Measurements from ENCODE around the gene INSL3. TPM values are rescaled to one million over a fixed set of nuclear protein-coding genes. Genes with fewer than 3 reads are reported as not detected.
"Not testable (repeated sequence)": the region's sequence is repeated elsewhere in the genome, so short reads cannot be mapped to it uniquely, and the experiment has no call there.

The INSL3 gene
- total and polyA plus RNA-seq, 4 donors = 1.5 TPM; not detected in 3

DNA sequence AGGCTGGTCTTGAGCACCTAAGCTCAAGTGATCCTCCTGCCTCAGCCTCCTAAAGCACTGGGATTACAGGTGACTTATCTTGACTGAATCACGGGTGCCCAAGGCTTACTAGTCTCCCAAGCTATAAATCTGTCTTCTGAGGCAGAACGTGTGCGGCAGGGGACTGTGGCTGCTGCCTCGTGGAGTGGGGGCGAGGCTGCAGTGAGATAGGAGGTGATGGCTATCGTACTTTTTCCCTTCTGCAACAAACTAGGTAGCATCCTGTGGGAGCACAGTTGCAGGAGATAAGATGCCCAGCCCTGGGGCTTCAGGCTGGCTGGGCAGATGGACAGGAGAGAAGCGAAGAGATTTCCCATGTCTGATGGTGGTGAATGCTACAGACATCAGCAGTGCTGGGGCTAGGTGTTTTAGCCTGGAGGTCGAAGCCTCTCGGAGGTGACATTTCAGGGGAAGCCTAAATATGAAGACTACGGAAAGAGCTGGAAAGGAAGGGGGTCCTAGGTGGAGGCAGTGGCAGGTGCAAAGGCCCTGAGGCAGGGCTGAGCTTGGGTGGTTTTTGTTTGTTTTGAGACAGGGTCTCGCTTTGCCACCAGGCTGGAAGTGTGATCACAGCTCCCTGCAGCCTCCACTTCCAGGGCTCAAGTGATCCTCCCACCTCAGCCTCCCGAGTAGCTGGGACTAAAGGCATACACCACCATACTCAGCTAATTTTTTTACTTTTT lies 19.0 kb downstream of the INSL3 start:
- H3K4me1 ChIP-seq (ENCODE audit: control insufficient read depth in 5 of 5, insufficient read depth in 5 of 5, low read length in 5 of 5) = no peaks in the 10 kb centered on the region
- H3K27ac ChIP-seq (ENCODE audit: low read depth in 1 of 2, low read length in 1 of 2) = no peak overlapping the region
- ATAC-seq (ENCODE audit: insufficient read depth, low FRiP score) (no peak), DNase-seq (no peak)
- H3K36me3 ChIP-seq (ENCODE audit: control insufficient read depth in 4 of 4, insufficient read depth in 4 of 4, low read length in 4 of 4) = no peaks in the 10 kb centered on the region
- H3K9me3 ChIP-seq (ENCODE audit: control insufficient read depth in 4 of 4, insufficient read depth in 3 of 4, low read length in 3 of 4) = no peaks in the 10 kb centered on the region
- TF ChIP-seq, protein P1, sequence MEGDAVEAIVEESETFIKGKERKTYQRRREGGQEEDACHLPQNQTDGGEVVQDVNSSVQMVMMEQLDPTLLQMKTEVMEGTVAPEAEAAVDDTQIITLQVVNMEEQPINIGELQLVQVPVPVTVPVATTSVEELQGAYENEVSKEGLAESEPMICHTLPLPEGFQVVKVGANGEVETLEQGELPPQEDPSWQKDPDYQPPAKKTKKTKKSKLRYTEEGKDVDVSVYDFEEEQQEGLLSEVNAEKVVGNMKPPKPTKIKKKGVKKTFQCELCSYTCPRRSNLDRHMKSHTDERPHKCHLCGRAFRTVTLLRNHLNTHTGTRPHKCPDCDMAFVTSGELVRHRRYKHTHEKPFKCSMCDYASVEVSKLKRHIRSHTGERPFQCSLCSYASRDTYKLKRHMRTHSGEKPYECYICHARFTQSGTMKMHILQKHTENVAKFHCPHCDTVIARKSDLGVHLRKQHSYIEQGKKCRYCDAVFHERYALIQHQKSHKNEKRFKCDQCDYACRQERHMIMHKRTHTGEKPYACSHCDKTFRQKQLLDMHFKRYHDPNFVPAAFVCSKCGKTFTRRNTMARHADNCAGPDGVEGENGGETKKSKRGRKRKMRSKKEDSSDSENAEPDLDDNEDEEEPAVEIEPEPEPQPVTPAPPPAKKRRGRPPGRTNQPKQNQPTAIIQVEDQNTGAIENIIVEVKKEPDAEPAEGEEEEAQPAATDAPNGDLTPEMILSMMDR (IDR thresholded peaks at IDR 0.05; ENCODE audit: control extremely low read depth, extremely low read depth) = no peak
- 70 to 73% methylated on average over 12 of the region's 12 CpGs for WGBS, 2 donors
- no peak overlapping the region for H3K9ac ChIP-seq (ENCODE audit: insufficient read depth in 1 of 2, low read length in 2 of 2)
- peaks cover 0 to 7% (median 0%) of the 10 kb centered on the region in 3 donors for H3K27me3 ChIP-seq (ENCODE audit: control insufficient read depth in 3 of 3, insufficient read depth in 3 of 3, low read length in 2 of 3)
- no peak overlapping the region for H3K4me3 ChIP-seq

DNA sequence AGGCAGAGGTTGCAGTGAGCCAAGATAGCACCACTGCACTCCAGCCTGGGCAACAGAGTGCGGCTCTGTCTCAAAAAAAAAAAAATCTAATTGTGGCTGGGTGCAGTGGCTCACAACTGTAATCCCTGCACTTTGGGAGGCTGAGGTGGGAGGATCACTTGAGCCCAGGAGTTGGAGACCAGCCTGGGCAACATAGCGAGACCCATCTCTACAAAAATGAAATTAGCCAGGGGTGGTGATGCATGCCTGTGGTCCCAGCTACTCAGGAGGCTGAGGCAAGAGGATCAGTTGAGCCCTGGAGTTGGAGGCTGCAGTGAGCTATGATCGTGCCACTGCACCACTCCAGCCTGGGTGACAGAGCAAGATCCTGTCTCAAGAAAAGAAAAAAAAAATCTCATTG lies 22.7 kb downstream of the INSL3 start:
- H3K36me3 ChIP-seq (ENCODE audit: control insufficient read depth in 4 of 4, insufficient read depth in 4 of 4, low read length in 4 of 4); H3K4me3 ChIP-seq; H3K27ac ChIP-seq (ENCODE audit: low read depth in 1 of 2, low read length in 1 of 2); DNase-seq; H3K9me3 ChIP-seq (ENCODE audit: control insufficient read depth in 4 of 4, insufficient read depth in 3 of 4, low read length in 3 of 4); H3K4me1 ChIP-seq (ENCODE audit: control insufficient read depth in 5 of 5, insufficient read depth in 5 of 5, low read length in 5 of 5); H3K9ac ChIP-seq (ENCODE audit: insufficient read depth in 1 of 2, low read length in 2 of 2); ATAC-seq (ENCODE audit: insufficient read depth, low FRiP score): not testable (repeated sequence)
- peaks cover 0 to 37% (median 22%) of the 10 kb centered on the region in 3 donors for H3K27me3 ChIP-seq (ENCODE audit: control insufficient read depth in 3 of 3, insufficient read depth in 3 of 3, low read length in 2 of 3)
- WGBS, 2 donors = 82 to 93% methylated on average over 3 of the region's 3 CpGs

DNA sequence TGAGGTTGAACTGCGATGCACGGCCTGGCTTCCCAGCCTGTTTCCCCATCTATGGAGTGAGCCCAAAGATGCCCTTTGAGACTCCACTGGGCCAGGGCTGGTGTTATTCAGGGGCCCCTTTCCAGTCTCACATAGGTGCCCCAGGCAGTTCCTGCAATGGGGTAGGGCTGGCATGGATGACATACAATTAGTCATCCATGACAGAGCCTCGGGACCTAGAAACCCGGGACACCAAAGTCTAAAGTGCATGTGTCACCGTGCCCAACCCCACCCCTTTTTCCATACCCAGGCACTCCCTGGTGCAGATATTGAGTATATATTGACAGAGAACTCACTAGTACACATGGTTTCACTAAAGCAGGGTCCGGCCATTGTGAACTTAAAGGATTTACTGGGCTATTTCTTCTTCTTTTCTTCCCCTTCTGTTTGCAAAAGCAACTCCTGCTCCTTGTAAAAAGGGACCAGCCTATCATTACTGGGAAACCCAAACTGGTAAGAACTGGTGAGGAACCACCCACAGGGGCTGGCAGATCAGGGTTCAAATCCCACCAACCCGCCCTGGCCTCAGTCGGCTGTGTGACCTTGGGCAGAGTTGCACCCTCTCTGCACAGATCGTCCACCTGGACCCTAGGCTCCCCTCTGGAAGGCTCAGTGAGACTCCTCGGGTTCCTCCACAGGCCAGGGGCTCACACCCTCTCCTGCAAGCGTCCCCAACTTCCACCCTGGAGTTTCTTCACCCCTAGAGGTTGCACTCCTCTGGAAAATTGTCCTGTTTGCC lies 23.7 kb downstream of the INSL3 start:
- 64 to 74% methylated on average over 11 of the region's 11 CpGs for WGBS, 2 donors
- DNase-seq = no peak
- H3K27me3 ChIP-seq (ENCODE audit: control insufficient read depth in 3 of 3, insufficient read depth in 3 of 3, low read length in 2 of 3) = peaks cover 0 to 38% (median 22%) of the 10 kb centered on the region in 3 donors
- H3K4me3 ChIP-seq = no peak overlapping the region
- H3K4me1 ChIP-seq (ENCODE audit: control insufficient read depth in 5 of 5, insufficient read depth in 5 of 5, low read length in 5 of 5) = no peaks in the 10 kb centered on the region
- no peaks in the 10 kb centered on the region for H3K36me3 ChIP-seq (ENCODE audit: control insufficient read depth in 4 of 4, insufficient read depth in 4 of 4, low read length in 4 of 4)
- TF ChIP-seq, protein P1 (IDR thresholded peaks at IDR 0.05; ENCODE audit: control extremely low read depth, extremely low read depth) = no peak
- no peaks in the 10 kb centered on the region for H3K9me3 ChIP-seq (ENCODE audit: control insufficient read depth in 4 of 4, insufficient read depth in 3 of 4, low read length in 3 of 4)
- H3K9ac ChIP-seq (ENCODE audit: insufficient read depth in 1 of 2, low read length in 2 of 2) = no peak overlapping the region
- no peak overlapping the region for H3K27ac ChIP-seq (ENCODE audit: low read depth in 1 of 2, low read length in 1 of 2)
- no peak for ATAC-seq (ENCODE audit: insufficient read depth, low FRiP score)

DNA sequence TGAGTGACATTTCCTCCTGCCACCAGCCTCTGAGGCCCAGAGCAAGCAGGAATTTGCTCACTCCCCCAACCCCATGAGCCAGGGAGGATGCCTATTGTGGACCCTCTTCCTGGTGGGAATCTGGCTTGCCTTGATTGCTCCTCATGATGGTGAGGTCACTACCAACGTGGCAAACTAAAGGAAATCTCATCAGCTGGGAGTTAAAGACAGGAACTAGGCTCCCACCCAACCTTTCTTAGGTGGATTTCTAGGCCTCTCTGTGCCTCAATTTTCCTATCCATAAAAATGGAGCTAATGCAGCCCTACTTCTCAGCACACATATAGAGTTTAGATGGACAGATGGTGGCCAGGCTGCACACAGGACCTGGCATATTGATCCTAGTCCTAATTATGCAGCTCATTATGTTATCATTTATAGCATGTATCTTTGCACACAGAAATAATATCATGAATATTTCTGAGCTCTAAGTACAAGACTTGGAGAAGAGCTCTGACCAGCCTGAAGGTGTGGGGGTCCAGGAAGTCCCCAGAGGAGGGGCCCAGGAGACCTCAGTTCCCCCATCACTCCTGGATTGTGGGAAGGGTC lies 24.4 kb downstream of the INSL3 start:
- ATAC-seq (ENCODE audit: insufficient read depth, low FRiP score) (no peak), DNase-seq (no peak)
- TF ChIP-seq, protein P1 (IDR thresholded peaks at IDR 0.05; ENCODE audit: control extremely low read depth, extremely low read depth) = no peak
- WGBS, 2 donors = 44 to 77% methylated on average over 1 of the region's 1 CpG
- no peak overlapping the region for H3K4me3 ChIP-seq
- H3K4me1 ChIP-seq (ENCODE audit: control insufficient read depth in 5 of 5, insufficient read depth in 5 of 5, low read length in 5 of 5) = no peaks in the 10 kb centered on the region
- H3K9ac ChIP-seq (ENCODE audit: insufficient read depth in 1 of 2, low read length in 2 of 2) = no peak overlapping the region
- no peaks in the 10 kb centered on the region for H3K9me3 ChIP-seq (ENCODE audit: control insufficient read depth in 4 of 4, insufficient read depth in 3 of 4, low read length in 3 of 4)
- H3K36me3 ChIP-seq (ENCODE audit: control insufficient read depth in 4 of 4, insufficient read depth in 4 of 4, low read length in 4 of 4) = no peaks in the 10 kb centered on the region
- peaks cover 0 to 38% (median 22%) of the 10 kb centered on the region in 3 donors for H3K27me3 ChIP-seq (ENCODE audit: control insufficient read depth in 3 of 3, insufficient read depth in 3 of 3, low read length in 2 of 3)
- no peak overlapping the region for H3K27ac ChIP-seq (ENCODE audit: low read depth in 1 of 2, low read length in 1 of 2)
